LNCaP clone FGC (cell line): ENCODE results near the gene PRKD1.

Source experiments
- DNase-seq: peaks from one replicate; pipeline ENCODE4 v3.0.0-alpha.2; 2011; ENCODE audit warnings: low read depth
- H3K4me3 ChIP-seq: 2 replicates; pipeline ENCODE4 v1.5.1; 2011; ENCODE audit warnings: mild to moderate bottlenecking, low read depth, low read length, control low read depth
- CTCF ChIP-seq: IDR thresholded peaks from 2 replicates; pipeline ENCODE4 v1.5.1; 2012; ENCODE audit warnings: mild to moderate bottlenecking; ENCODE audit not compliant: control insufficient read depth, insufficient read depth; ENCODE audit errors: extremely low read depth

PRKD1 gene

GRCh38 chr14:29927376-29928116 is at the start of gene PRKD1:
PRKD1 (minus strand) TSS chr14:29927847.
- peak; percentile 33 for TF ChIP-seq CTCF
- peak within 1 kb of the TSS; percentile 97 for H3K4me3 ChIP-seq
- no peak for DNase-seq

GRCh38 chr14:29971101-29971500 is 43.5 kb upstream of the PRKD1 start:
- no peak for TF ChIP-seq CTCF
- H3K4me3 ChIP-seq: no peak overlapping the region
- DNase-seq: no peak

GRCh38 chr14:29955087-29955486 is 27.4 kb upstream of the PRKD1 start:
- no peak overlapping the region for H3K4me3 ChIP-seq
- DNase-seq: no peak
- TF ChIP-seq CTCF: no peak

- H3K4me3 ChIP-seq: no peak overlapping the region
- DNase-seq: no peak
- TF ChIP-seq CTCF: no peak
These were observed 25.9 kb upstream of the PRKD1 start for GRCh38 chr14:29953501-29953900.

GRCh38 chr14:29944091-29944490 is 16.4 kb upstream of the PRKD1 start:
- H3K4me3 ChIP-seq: no peak overlapping the region
- DNase-seq: no peak
- TF ChIP-seq CTCF: no peak

GRCh38 chr14:29941401-29941800 is 13.8 kb upstream of the PRKD1 start:
- DNase-seq: no peak
- no peak overlapping the region for H3K4me3 ChIP-seq
- no peak for TF ChIP-seq CTCF

GRCh38 chr14:29940482-29940881 is 12.8 kb upstream of the PRKD1 start:
- H3K4me3 ChIP-seq: no peak overlapping the region
- no peak for DNase-seq
- no peak for TF ChIP-seq CTCF
